Neural progenitor cell (in vitro differentiated cells): ENCODE data around the gene IPO13.

ENCODE experiments used
- EZH2 ChIP-seq: fragments of 200-600 bp; sonication (generic); IDR thresholded peaks from 2 replicates; pipeline ENCODE4 v1.6.1; 2017; ENCODE audit warnings: antibody characterized with exemption, mild to moderate bottlenecking, moderate library complexity
- EZH2phosphoT487 ChIP-seq: fragments of 200-600 bp; sonication (generic); IDR thresholded peaks from 2 replicates; pipeline ENCODE4 v1.6.1; 2017; ENCODE audit warnings: antibody characterized with exemption
- TF ChIP-seq, protein P1 (sequence below): fragments of 200-600 bp; sonication (generic); IDR thresholded peaks from 2 replicates; pipeline ENCODE4 v1.5.1; 2017; ENCODE audit warnings: antibody characterized with exemption, mild to moderate bottlenecking

DNA sequence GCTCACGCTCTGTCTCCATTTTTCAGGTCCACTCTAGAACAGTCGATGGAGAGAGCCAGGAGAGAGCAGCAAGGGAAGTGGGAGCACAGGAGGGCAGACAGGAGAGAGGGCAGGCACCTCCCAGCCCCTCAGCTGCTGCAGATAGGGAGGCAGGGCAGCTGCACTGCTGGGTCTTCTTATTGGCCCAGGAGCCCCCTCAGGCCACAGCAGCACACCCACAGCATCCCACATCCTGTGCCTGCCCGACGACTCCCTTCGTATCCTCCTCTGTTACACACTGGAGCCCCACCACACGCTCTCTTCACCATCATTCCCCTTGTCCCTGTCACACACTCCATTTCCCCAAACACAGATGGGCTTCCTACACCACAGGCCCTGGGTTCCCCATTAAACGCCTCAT lies 26.8 kb upstream of the IPO13 start:
- TF ChIP-seq, protein P1, sequence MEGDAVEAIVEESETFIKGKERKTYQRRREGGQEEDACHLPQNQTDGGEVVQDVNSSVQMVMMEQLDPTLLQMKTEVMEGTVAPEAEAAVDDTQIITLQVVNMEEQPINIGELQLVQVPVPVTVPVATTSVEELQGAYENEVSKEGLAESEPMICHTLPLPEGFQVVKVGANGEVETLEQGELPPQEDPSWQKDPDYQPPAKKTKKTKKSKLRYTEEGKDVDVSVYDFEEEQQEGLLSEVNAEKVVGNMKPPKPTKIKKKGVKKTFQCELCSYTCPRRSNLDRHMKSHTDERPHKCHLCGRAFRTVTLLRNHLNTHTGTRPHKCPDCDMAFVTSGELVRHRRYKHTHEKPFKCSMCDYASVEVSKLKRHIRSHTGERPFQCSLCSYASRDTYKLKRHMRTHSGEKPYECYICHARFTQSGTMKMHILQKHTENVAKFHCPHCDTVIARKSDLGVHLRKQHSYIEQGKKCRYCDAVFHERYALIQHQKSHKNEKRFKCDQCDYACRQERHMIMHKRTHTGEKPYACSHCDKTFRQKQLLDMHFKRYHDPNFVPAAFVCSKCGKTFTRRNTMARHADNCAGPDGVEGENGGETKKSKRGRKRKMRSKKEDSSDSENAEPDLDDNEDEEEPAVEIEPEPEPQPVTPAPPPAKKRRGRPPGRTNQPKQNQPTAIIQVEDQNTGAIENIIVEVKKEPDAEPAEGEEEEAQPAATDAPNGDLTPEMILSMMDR, result no peak
- TF ChIP-seq EZH2, result no peak
- no peak for TF ChIP-seq EZH2phosphoT487
